ENCODE results near the gene NAV1. TPM values are rescaled to one million over a fixed set of nuclear protein-coding genes. Genes with fewer than 3 reads are reported as not detected.
A peak's percentile ranks its signal among the peaks of the same experiment; 100 is the strongest.
"Not testable (repeated sequence)": the region's sequence is repeated elsewhere in the genome, so short reads cannot be mapped to it uniquely, and the experiment has no call there.

Gene NAV1, protein sequence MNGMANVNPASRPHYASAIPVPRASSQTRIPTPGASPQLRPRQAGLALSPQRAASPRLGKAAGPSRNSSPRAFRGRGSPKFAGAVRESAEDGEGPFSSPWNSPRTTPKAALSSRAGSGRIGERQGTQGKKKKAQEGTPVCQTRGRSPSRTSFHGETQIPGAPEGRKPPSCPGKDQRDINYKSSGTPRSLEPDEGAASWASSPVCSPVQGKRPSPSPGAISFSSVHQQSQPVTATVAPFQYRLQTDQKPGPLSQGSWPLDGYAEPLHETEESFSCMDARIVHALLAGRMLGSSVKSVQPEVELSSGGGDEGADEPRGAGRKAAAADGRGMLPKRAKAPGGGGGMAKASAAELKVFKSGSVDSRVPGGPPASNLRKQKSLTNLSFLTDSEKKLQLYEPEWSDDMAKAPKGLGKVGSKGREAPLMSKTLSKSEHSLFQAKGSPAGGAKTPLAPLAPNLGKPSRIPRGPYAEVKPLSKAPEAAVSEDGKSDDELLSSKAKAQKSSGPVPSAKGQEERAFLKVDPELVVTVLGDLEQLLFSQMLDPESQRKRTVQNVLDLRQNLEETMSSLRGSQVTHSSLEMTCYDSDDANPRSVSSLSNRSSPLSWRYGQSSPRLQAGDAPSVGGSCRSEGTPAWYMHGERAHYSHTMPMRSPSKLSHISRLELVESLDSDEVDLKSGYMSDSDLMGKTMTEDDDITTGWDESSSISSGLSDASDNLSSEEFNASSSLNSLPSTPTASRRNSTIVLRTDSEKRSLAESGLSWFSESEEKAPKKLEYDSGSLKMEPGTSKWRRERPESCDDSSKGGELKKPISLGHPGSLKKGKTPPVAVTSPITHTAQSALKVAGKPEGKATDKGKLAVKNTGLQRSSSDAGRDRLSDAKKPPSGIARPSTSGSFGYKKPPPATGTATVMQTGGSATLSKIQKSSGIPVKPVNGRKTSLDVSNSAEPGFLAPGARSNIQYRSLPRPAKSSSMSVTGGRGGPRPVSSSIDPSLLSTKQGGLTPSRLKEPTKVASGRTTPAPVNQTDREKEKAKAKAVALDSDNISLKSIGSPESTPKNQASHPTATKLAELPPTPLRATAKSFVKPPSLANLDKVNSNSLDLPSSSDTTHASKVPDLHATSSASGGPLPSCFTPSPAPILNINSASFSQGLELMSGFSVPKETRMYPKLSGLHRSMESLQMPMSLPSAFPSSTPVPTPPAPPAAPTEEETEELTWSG (N-terminal part only)
- 1.3 TPM for polyA plus RNA-seq

DNA sequence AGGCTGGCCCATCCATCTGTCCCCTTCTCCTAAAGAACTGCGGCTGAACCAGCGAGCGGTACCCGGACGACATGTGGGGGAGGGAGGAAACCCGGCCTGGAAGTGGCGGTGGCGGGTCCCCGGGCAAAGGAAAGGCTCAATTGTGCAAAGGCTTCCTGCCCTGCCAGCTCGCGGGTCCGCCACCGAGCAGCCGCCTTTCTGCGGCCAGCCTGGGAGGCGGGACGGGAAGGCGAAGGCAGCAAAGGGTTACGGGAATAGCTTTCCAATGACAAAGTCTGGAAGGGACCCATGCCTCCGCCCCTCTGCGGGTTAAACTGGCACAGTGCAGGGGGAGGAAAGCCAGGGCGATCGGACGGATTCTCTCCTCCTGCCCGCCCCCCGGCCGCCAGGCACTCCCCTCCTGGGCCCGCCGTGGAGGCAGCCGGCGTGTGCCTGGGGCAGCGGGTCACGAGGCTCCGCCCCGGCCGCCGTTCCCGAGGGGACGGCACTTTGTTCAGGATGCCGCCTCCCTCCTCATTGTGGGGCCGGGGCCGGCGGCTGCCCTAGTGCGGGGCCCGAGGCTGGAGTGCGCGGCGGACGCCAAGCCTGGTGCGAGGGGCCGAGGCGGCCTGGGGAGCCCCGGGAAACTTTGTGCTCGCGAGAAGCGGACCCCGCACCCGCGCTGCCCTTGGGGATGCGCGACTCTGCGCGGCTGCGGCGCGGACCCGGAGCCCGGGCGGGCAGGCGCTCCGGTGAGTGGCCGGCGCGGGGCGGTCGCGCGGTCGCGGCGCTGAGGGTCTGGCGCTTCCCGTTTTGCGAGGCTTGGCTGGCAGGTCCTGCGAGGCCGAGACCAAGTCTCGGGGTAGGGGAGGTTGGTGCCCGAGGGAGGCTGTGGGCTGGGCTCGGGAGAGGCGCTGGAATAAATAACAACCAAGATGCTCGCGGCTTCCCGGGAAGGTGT lies at the start of gene NAV1:
NAV1 (plus strand) TSS at position 516 of the 940 bp plus-strand sequence. CDS start 83,758 bp downstream, outside the sequence.
- peaks cover 3% of the 10 kb centered on the region for H3K36me3 Mint-ChIP-seq
- H3K27me3 Mint-ChIP-seq: peaks cover 38% of the 10 kb centered on the region
- peak within 1 kb of the TSS in 1 of 3 donors; percentile 25 for H3K27ac Mint-ChIP-seq
- peaks cover 0 to 2% (median 0%) of the 10 kb centered on the region in 3 donors for H3K9me3 Mint-ChIP-seq
- peaks cover 13 to 18% (median 18%) of the 10 kb centered on the region in 3 donors for H3K4me1 Mint-ChIP-seq
- peak within 1 kb of the TSS; percentile 78 to 93 (median 88) for H3K4me3 Mint-ChIP-seq

DNA sequence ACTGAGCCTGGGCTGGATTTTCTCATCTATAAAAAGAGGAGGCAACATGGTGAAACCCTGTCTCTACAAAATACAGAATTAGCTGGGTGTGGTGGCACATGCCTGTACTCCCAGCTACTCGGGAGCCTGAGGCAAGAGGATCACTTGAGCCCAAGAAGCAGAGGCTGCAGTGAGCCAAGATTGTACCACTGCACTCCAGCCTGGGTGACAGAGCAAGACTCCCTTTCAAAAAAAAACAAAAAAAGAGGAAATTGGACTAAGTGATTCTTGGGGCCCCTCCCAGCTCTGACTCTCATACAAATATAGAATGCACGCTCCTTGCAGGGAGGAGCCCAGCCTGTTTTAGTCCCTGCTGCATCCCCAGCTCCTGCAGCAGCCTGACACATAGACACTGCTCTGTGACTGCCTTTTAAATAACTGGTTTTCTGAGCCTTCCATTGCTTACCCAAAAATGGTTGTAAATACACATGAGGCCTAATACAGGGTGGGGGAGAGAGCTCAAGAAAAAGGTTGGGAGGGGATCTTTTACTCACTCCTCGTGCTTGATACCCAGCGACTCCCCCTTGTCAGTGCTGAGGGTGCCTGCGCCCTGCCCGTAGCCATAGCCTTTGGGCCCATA lies 49.2 kb upstream of the NAV1 start:
- Mint-ChIP-seq H3K27ac (no peak overlapping the region), H3K36me3 (peaks cover 19% of the 10 kb centered on the region)

DNA sequence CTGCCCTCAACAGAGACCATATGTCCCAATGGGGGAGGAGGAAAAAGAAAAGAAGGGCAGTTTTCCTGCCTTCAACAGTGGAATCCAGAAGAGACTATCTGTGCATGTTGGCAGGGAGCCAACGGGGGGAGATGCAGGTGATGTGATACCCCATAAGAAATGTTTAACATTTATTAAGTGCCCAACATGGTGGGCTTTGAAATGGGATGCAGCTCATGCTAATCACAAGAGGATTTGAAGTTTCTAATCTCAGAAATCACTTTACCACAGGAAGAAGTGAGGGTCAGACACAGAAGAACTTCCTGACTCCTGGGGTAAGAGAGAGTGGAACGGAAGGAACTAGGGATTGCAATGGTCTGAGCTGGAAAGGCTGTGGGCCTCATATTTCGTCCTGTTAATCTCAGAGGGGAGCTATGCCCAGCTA lies 48.2 kb upstream of the NAV1 start:
- H3K27me3 Mint-ChIP-seq: no peaks in the 10 kb centered on the region
- peaks cover 0 to 7% (median 5%) of the 10 kb centered on the region in 3 donors for H3K4me1 Mint-ChIP-seq
- H3K36me3 Mint-ChIP-seq: peaks cover 19% of the 10 kb centered on the region
- no peak overlapping the region for H3K27ac Mint-ChIP-seq
- no peak overlapping the region for H3K4me3 Mint-ChIP-seq
- H3K9me3 Mint-ChIP-seq: no peaks in the 10 kb centered on the region

More for the DNA sequence above, 49.2 kb upstream of the NAV1 start:
- H3K4me3 Mint-ChIP-seq: peak overlapping the region in 1 of 4 donors; percentile 60
- H3K9me3 Mint-ChIP-seq: no peaks in the 10 kb centered on the region
- H3K4me1 Mint-ChIP-seq: peaks cover 0 to 7% (median 5%) of the 10 kb centered on the region in 3 donors
- H3K27me3 Mint-ChIP-seq: no peaks in the 10 kb centered on the region

DNA sequence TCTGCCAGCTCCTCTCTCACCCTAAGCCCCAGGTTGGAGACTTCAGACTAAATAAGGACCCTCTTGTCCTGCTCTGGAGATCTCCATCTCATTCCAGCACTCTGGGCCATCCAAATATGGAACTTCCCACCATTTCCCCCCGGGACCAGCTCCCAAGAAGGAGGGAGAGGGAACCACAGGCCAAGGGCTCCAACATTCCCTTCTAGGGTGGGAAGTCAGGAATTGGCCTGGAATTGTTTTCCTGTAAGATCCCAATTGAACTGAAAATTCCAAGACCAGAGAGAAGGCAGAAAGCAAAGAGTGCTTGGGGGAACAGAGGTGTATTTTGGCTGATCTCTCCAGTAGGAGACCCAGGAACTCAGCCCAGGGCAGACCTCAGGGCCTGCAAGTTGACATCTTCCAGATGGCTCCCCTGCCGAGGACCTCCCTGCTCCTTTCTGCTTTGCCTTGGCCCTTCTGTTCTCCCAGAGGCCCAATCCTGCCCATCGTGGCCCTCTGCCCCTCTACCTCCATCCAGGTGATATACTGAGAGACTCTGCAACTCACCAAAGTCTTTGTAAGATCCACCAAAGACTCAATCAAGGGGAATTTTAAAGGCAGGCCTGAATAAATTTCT lies 46.9 kb upstream of the NAV1 start:
- H3K9me3 Mint-ChIP-seq: no peaks in the 10 kb centered on the region
- H3K27ac Mint-ChIP-seq: peak overlapping the region in 2 of 3 donors; percentile 32 to 54
- H3K4me1 Mint-ChIP-seq: peaks cover 0 to 7% (median 5%) of the 10 kb centered on the region in 3 donors
- no peak overlapping the region for H3K4me3 Mint-ChIP-seq
- H3K27me3 Mint-ChIP-seq: no peaks in the 10 kb centered on the region
- peaks cover 17% of the 10 kb centered on the region for H3K36me3 Mint-ChIP-seq

DNA sequence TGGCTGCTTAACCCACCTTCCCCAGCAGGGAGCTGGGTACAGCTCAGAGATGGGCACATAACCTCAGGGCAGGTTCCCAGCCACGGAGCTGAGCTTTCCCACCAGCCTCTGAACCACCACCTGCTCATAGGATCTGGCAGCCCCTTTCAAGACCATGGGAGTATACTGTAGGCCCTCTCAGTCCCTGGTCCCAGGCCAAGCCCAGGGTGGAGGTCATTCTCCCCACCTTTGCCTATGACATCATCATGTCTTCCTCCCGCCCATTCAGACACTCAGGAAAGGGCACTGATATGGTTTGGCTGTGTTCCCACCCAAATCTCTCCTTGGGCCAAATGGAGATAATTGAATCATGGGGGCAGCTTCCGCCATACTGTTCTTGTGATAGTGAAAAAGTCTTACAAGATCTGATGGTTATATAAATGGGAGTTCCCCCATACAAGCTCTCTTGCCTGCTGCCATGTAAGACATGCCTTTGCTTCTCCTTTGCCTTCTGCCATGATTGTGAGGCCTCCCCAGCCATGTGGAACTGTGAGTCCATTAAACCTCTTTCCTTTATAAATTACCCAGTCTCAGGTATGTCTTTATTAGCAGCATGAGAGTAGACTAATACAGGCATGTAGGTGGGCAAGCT lies 45.8 kb upstream of the NAV1 start:
- Mint-ChIP-seq H3K27ac (peak overlapping the region in 1 of 3 donors; percentile 31), H3K36me3 (peaks cover 15% of the 10 kb centered on the region)
- not testable (repeated sequence) for H3K9me3 Mint-ChIP-seq, H3K27me3 Mint-ChIP-seq, H3K4me1 Mint-ChIP-seq, H3K4me3 Mint-ChIP-seq

DNA sequence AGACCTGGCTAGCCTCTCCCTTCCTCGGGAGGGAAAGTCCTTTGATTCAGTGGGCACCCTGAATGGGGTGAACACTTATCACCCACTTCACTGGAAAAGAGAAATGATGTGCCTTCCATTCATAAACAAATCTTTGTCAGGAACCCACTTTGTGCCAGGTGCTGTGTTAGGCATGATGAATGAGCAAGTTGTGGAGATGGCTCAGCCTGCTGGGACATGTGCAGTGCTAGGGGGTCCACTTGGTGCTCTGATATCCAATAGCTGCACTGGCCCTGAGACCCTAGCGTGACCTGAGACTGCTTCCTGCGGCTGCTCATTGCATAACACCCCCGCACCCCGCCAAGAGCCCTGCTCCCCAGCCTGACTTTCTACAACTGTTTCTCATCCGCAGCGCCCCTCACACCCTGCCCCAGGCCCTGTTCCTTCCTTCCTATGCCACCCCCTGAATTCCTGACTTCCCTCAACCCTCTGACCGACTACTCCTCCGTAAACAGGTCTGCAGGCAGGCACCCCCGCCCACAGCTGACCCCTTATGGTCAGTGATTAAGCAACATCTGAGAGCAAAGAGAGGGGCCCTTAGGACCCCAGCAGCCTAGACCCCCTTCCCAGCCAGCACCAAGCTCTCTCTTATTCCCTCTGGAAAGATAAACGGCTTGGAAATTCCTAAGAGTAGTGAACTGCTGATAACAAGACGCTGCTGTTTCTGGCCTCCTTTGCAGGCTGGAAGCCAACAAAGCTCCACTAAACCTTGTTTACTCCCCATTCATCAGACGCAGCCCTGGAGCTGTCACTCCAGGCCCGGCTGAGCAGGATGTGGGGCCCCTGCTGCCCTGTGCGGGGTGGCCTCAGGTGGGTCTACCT lies 44.9 kb upstream of the NAV1 start:
- peak overlapping the region in 1 of 4 donors; percentile 12 for H3K4me3 Mint-ChIP-seq
- H3K9me3 Mint-ChIP-seq: no peaks in the 10 kb centered on the region
- peaks cover 15% of the 10 kb centered on the region for H3K36me3 Mint-ChIP-seq
- peaks cover 0 to 5% (median 5%) of the 10 kb centered on the region in 3 donors for H3K4me1 Mint-ChIP-seq
- no peaks in the 10 kb centered on the region for H3K27me3 Mint-ChIP-seq
- H3K27ac Mint-ChIP-seq: peak overlapping the region in 1 of 3 donors; percentile 31

DNA sequence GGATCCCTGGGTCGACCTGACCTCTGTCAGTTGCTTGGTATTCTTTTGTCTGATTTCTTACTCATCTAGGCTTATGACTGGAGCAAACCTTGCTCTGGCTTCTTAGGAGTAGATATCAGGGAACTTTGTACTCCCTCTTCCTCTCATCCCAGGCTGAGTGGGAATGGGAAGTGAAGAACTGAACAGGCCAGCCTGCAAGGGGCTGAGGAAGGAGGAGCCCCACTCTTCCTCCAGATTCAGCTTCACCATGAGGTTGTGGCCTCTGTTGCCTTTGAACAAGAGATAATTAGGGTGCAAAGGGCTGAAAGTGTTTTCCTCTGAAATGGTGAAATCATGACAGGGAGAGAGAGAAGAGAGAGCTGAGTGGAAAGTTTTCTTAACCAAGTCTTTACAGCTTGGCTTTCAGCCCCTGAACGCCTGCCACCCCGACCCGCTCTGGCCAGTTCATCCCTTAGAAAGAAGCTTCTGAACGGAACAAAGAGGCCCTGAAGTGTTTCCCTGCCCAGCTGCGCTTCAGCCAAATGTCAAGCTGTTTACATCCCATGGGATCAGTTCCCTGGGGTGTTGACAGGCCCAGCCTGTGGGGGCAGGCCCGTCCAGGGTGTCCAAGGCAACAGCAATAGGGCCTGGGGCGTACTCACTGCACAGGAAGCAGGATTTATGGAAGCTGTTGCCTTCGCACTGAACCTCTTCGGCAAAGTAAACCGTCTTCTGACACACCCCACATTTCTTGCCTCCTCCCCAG lies 43.2 kb upstream of the NAV1 start:
- Mint-ChIP-seq H3K4me1 (peaks cover 0 to 2% (median 0%) of the 10 kb centered on the region in 3 donors), H3K36me3 (peaks cover 8% of the 10 kb centered on the region), H3K27ac (no peak overlapping the region), H3K27me3 (no peaks in the 10 kb centered on the region), H3K4me3 (no peak overlapping the region), H3K9me3 (no peaks in the 10 kb centered on the region)

DNA sequence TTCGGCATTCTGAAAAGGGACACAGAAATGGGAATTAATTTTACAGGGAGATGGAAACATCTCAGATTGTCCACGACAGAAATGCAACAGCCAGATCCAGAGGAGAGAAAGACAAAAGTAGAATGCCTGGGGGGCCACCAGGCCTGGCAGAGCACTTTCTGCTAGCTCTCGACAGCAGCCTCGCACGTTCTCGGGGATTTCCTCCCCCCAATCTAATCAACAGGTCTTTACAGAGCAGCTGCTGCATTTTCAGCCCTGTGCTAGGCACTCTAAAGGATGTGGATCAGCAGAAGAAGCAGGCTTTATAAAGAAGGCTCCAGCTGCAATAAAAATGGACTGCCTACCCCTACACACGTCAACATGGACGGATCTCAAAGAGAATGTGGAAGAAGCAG lies 42.6 kb upstream of the NAV1 start:
- Mint-ChIP-seq H3K9me3 (no peaks in the 10 kb centered on the region), H3K36me3 (peaks cover 7% of the 10 kb centered on the region), H3K4me3 (no peak overlapping the region), H3K27me3 (no peaks in the 10 kb centered on the region), H3K4me1 (peaks cover 0 to 2% (median 0%) of the 10 kb centered on the region in 3 donors), H3K27ac (no peak overlapping the region)

DNA sequence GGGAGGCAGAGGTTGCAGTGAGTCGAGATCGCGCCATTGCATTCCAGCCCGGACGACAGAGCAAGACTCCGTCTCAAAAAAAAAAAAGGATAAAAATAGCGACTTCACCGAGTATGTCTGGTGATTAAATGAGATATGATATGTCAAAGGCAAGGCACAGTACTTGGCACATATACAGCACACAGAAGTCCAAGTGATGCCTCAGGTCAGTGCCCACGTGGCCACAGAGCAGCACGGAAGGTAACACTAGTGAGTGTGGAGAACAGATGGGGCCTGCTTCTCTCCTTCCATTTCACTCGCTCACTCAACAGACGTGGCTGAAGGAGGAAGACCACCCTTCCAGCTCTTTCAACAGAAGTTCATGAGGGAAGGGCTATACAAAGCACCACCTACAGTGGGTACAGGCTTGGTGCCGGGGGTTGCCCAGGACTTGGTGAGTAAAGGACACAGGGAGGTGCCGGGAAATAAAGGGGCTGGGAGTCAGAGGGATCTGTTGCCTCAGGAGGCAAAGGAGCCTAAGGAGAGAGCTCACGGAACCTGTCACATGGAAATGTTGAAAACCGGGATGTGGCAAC lies 40.9 kb upstream of the NAV1 start:
- no peak overlapping the region for H3K4me3 Mint-ChIP-seq
- peaks cover 6% of the 10 kb centered on the region for H3K36me3 Mint-ChIP-seq
- no peaks in the 10 kb centered on the region for H3K9me3 Mint-ChIP-seq
- H3K27ac Mint-ChIP-seq: no peak overlapping the region
- H3K27me3 Mint-ChIP-seq: no peaks in the 10 kb centered on the region
- H3K4me1 Mint-ChIP-seq: peaks cover 0 to 1% (median 0%) of the 10 kb centered on the region in 3 donors

DNA sequence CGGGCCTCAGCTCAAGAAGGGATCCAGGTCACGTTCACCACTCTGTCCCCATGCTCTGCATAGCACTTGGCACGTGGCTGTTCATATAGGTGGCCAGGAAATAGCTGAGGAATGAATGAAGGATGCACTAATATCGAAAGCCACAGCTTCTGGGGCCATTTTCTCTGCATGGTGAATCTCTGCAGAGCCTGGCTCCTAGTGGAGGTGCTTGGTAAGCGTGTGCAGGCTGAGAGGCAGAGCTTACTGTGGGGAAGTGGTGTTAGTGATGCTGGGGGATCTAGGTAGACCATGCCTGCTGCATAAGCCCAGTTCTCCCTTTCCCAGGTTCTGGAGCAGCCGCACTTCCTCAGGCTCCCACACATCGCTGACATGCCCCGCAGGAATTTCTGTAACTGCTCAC lies 40.3 kb upstream of the NAV1 start:
- no peaks in the 10 kb centered on the region for H3K27me3 Mint-ChIP-seq
- peaks cover 4% of the 10 kb centered on the region for H3K36me3 Mint-ChIP-seq
- no peak overlapping the region for H3K4me3 Mint-ChIP-seq
- H3K9me3 Mint-ChIP-seq: no peaks in the 10 kb centered on the region
- peaks cover 0 to 6% (median 3%) of the 10 kb centered on the region in 3 donors for H3K4me1 Mint-ChIP-seq
- H3K27ac Mint-ChIP-seq: no peak overlapping the region

DNA sequence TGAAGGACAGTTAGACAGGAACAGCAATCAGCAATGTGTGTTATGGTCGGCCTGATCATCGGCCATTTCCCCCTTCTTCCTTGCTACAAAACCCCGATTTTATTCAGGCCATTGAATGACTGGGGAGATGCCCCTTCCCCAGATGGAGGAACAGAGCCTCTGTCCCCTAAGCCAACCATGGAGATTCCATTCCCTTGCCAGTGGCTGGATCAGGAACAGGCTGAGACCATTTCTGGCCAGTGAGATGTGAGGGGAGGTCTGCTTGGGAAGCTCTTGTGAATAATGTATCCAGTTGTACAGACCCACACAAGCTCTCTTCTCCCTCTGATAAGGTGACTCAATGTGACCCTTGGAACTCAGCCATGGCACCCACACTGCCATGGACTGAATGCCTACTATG lies 39.7 kb upstream of the NAV1 start:
- no peaks in the 10 kb centered on the region for H3K9me3 Mint-ChIP-seq
- no peak overlapping the region for H3K27ac Mint-ChIP-seq
- no peaks in the 10 kb centered on the region for H3K27me3 Mint-ChIP-seq
- H3K4me1 Mint-ChIP-seq: peaks cover 0 to 9% (median 6%) of the 10 kb centered on the region in 3 donors
- H3K4me3 Mint-ChIP-seq: no peak overlapping the region
- peaks cover 2% of the 10 kb centered on the region for H3K36me3 Mint-ChIP-seq
